IPS-18c (cell line): ENCODE data around the gene MEGF8.
A peak's percentile ranks its signal among the peaks of the same experiment; 100 is the strongest.
"Not testable (repeated sequence)": the region's sequence is repeated elsewhere in the genome, so short reads cannot be mapped to it uniquely, and the experiment has no call there.

Experiments
- H3K4me3 ChIP-seq: 2 replicates; pipeline ENCODE4 v1.7.0; 2013; ENCODE audit warnings: low read depth, mild to moderate bottlenecking, low read length, moderate library complexity; ENCODE audit not compliant: insufficient read depth
- H3K9me3 ChIP-seq: one replicate; pipeline ENCODE4 v1.6.1; 2013; ENCODE audit warnings: mild to moderate bottlenecking, low read length, moderate library complexity; ENCODE audit not compliant: control insufficient read depth, insufficient read depth

The MEGF8 gene

DNA sequence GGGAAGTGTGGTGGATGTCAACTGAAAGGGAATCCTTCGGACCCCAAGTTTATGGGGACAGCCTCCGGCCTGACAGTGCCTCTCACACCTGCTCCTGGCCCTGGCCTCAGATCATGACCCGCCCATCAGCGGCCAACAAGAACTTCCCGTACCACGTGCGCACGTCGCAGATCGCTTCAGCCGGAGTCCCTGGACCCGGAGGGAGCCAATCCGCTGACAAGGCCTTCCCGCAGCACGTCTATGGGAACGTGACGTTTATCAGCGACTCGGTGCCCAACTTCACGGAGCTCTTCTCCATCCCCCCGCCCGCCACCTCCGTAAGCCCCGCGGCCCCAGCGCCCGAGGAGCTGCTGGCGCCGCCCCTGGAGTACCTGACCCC, 2.0 kb upstream of the MEGF8 start:
- Histone ChIP-seq H3K4me3 (peak overlapping the region; percentile 44), H3K9me3 (no peaks in the 10 kb centered on the region)

DNA sequence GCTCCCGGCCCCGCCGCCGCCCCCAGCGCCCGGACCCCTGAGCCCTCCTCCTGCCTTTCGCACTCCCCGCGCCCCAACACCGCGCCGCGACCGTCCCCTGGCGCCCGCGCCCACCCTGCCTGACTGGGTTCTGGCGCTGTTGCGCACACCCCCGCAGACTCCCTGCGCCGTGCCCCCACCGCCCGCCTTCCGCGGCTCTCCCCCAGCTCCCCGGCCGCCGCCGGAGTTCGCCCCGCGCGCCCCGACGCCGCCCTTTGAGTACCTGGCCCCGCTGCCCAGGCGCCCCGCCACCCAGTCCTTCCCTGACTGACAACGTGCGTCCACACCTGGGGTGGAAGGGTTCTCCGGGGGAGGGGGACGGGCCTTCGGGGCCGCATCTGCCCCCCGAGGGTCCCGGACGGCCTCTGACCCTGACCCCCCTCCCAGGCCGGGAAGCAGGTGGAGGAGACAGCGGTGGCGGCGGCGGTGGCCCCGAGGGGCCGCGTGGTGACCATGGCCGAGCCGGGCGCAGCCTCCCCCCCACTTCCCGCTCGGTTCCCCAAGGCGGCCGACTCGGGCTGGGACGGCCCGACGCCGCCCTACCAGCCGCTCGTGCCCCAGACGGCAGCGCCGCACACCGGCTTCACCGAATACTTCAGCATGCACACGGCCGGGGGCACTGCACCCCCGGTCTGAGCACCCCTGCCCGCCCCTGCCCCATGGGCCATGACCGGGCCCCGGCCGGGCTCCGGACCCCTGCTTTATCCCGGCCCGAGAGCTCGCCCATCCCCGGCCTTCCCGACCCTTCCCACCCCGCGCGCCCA, 1.4 kb upstream of the MEGF8 start:
- peak overlapping the region; percentile 44 for H3K4me3 ChIP-seq
- no peaks in the 10 kb centered on the region for H3K9me3 ChIP-seq

DNA sequence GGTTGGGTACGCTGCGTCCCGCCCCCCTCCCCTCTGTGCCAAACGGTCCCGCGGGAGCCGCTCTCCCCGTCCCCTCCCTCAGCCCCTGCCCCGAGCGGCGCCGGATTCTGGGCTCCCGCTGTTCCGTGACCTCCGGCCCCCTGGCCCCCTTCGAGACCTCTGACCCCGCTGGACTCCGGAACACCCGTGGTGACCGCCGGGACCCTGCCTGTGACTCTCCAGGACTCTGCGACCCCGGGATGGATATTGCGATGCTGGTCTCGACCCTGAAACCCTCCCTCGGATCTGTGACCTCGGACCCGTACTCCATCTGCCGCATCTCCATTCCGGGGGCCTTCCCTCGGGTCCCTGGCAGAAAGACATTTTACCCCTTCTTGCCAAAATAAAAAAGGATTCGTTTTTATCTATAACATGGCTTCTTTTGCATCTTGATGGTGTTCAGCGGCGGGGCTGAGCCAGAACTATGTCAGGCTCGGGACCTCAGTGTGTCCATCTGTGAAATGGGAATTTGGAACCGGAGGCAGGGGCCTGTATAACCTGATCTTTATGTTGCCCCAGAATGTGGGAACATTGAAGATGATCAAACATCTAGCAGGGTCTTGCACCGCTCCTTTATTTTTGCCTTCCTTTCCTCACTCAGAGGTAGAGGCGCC, 654 bp upstream of the MEGF8 start:
- Histone ChIP-seq H3K4me3 (peak overlapping the region; percentile 44; the same call in 1 of the 2 replicates), H3K9me3 (no peaks in the 10 kb centered on the region)

DNA sequence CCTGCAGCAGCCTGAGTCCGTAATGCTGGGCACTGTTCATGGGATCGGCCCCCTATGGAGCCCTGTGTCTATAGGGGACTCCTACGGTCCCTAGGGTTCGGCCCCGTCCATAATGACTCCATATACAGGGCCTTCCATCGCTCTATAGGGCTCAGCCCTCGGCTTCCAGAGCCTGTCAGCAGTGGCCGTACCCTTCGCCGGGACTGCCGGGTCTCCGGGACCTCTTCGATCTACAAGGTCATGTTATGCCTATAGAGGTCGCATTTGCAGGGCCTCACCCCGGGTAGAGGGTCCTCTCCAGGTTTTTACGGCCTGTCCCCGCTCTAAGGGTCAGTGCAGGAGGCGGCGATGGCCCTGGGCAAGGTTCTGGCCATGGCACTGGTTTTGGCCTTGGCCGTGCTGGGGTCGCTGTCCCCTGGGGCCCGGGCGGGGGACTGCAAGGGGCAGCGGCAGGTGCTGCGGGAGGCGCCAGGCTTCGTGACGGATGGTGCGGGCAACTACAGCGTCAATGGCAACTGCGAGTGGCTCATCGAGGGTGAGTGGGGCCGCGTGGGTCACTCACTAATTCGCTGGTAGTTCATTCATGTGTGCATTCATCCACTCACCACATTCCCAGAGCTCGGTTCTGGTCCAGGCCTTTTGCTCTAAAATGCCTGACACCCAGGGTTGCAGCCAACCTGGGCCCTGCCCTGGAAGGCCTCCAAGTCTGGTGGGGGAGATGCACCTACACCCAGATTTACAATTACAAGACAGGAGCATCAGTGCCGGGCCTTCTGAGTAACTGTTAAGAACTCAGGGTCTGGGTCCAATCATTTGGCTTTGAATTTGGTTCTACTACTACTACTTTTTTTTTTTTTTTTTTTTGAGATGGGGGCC, 699 bp downstream of the MEGF8 start:
- Histone ChIP-seq H3K4me3 (peak overlapping the region; percentile 94), H3K9me3 (no peaks in the 10 kb centered on the region)

- H3K9me3 ChIP-seq = no peaks in the 10 kb centered on the region
These were observed 1.5 kb downstream of the MEGF8 start for GRCh38 chr19:42326969-42327368.

GRCh38 chr19:42327381-42327780, 1.9 kb downstream of the MEGF8 start:
- Histone ChIP-seq H3K4me3 (no peak overlapping the region), H3K9me3 (no peaks in the 10 kb centered on the region)

More at GRCh38 chr19:42326969-42327368, 1.5 kb downstream of the MEGF8 start:
- H3K4me3 ChIP-seq = no peak overlapping the region

- Histone ChIP-seq H3K9me3 (no peaks in the 10 kb centered on the region), H3K4me3 (no peak overlapping the region)
These were observed 2.7 kb downstream of the MEGF8 start for GRCh38 chr19:42328106-42328505.

DNA sequence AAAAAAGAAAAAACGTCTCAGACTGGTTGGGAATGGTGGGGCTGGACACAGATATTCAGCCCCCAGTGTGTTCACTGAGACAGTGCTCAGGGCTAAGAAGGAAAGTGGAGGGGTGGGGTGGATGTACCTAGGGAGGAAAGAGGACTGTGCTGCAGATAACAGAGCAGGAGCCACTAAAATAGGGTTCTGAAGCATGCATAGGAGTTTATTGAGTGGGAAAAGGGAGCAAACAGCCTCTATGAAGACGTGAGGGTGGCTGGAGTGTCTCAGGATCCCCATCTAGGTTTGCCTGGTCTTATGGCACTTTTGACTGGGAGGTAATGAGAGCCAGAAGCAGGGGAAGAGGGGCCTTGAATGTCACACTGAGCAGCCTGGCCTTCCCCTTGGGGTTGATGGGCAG, 3.4 kb downstream of the MEGF8 start:
- no peaks in the 10 kb centered on the region for H3K9me3 ChIP-seq
- no peak overlapping the region for H3K4me3 ChIP-seq

- Histone ChIP-seq H3K4me3 (no peak overlapping the region), H3K9me3 (no peaks in the 10 kb centered on the region)
These were observed 4.8 kb downstream of the MEGF8 start for GRCh38 chr19:42330241-42330711.

- H3K4me3 ChIP-seq, H3K9me3 ChIP-seq: not testable (repeated sequence)
These were observed 5.9 kb downstream of the MEGF8 start for GRCh38 chr19:42331333-42331732.

DNA sequence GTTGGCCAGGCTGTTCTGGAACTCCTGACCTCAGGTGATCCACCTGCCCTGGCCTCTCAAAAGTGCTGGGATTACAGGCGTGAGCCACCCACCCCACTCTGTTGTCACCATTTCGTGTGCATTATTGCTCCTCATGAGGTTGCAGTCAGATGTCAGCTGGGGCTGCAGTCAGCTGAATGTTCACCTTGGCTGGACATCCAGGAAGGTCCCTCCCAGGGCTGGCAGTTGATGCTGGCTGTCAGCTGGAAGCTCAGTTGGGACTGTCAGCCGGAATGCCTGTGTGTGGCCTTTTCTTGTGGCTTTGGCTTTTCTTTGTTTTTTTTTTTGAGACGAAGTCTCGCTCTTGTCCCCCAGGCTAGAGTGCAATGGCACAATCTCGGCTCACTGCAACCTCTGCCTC, 6.6 kb downstream of the MEGF8 start:
- no peak overlapping the region for H3K4me3 ChIP-seq
- H3K9me3 ChIP-seq = no peaks in the 10 kb centered on the region

GRCh38 chr19:42333018-42333417, 7.6 kb downstream of the MEGF8 start:
- Histone ChIP-seq H3K9me3 (no peaks in the 10 kb centered on the region), H3K4me3 (no peak overlapping the region)

DNA sequence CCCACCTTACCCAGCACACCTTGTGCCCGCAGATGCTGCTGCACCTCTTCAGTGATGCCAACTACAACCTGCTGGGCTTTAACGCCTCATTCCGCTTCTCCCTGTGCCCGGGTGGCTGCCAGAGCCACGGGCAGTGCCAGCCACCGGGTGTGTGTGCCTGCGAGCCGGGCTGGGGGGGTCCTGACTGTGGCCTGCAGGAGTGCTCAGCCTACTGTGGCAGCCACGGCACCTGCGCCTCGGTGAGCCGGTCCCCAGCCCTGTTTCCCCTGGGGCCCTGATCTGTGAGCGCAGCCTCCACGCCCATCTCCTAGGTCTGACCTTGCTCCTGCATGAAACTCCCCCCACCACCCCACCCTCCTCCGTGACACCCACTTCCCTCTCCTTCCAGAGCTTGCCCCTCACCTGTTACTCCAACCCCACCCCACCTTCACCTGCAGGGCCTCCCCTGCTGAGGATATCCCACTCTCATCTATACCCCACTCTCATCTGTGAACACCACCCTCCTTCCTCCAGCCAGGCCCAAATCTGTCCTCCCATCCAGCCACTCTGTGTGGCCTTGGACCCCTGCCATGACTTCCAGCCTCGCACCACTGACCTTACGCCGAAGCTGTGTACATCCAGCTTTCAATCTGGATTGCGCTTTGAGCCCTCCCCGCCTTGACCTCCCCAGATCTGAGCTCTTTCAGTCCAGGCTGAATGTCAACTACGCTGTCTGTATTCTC, 8.7 kb downstream of the MEGF8 start:
- Histone ChIP-seq H3K4me3 (no peak overlapping the region), H3K9me3 (no peaks in the 10 kb centered on the region)

- Histone ChIP-seq H3K4me3 (no peak overlapping the region), H3K9me3 (no peaks in the 10 kb centered on the region)
These were observed 9.4 kb downstream of the MEGF8 start for GRCh38 chr19:42334697-42335373.

DNA sequence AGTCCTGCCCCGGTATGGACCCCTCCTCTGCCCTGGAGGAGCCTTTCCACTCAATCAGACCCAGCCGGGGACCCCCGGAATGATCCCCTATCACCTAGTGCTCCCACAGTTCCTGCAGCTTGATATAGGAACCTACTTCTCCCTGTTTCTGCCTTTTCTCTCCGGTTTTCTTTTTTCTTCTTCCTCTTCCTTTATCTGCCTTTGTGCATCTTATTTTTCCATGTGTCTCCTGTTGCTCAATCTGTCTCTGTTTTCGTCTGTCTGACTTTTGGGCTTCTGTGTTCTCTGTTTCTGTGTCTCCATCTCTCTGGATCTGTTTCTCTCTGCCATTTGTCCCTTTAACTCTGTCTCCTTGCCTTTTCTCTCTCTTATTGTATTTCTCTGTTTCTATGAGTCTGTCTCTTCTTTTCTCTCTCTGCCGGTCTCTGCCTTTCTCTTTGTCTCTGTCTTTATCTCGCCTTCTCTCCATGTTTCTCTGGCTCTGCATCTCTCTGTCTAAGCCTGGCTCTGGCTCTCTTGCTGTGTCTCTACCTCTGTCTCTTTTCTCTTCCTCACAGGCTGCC, 10.0 kb downstream of the MEGF8 start:
- Histone ChIP-seq H3K4me3 (no peak overlapping the region), H3K9me3 (no peaks in the 10 kb centered on the region)

- Histone ChIP-seq H3K9me3 (no peaks in the 10 kb centered on the region), H3K4me3 (no peak overlapping the region)
These were observed 10.5 kb downstream of the MEGF8 start for GRCh38 chr19:42335971-42336370.
